Measurements from ENCODE around the gene KIF23.

GRCh38 chr15:69434238-69434637, 20.1 kb downstream of the KIF23 start:
- TF ChIP-seq CTCF (conservative IDR thresholded peaks at IDR 0.05 in 1 of 2, IDR thresholded peaks at IDR 0.05 in 1 of 2; ENCODE audit: low read depth in 1 of 2, low read length in 2 of 2) (no peak), EZH2 (IDR thresholded peaks at IDR 0.05; ENCODE audit: low read length, missing control alignments) (no peak)

Measured in fibroblast of lung (primary cell).